HepG2 (cell line): ENCODE measurements around the gene APOC3.

Source experiments
- AGO2 ChIP-seq: fragments of 200-400 bp; formaldehyde crosslinking; optimal IDR thresholded peaks from 2 replicates; pipeline ENCODE3; 2017; ENCODE audit warnings: mild to moderate bottlenecking, low read depth, low read length, moderate library complexity
- ATF2 ChIP-seq: sonication (generic); formaldehyde crosslinking; IDR thresholded peaks from 2 replicates; pipeline ENCODE4 v1.4.0; 2020; ENCODE audit warnings: missing genetic modification reagents
- BCL3 ChIP-seq: sonication (generic); formaldehyde crosslinking; IDR thresholded peaks from 2 replicates; pipeline ENCODE4 v1.5.1; 2020; ENCODE audit warnings: mild to moderate bottlenecking, missing genetic modification reagents, moderate library complexity
- EP300 ChIP-seq, 3 experiments: sonication (generic) in 1 of 3; formaldehyde crosslinking in 1 of 3; IDR thresholded peaks; 2 replicates each; pipeline versions ENCODE4 v1.5.1 to v1.6.1; 2011 to 2020; ENCODE audit warnings: low read depth in 2 of 3, low read length in 2 of 3, borderline replicate concordance in 1 of 3, improper control_type of control experiment in 1 of 3, mild to moderate bottlenecking in 1 of 3, missing genetic modification reagents in 1 of 3, moderate library complexity in 1 of 3
- FOXK1 ChIP-seq: sonication (generic); formaldehyde crosslinking; IDR thresholded peaks from 2 replicates; pipeline ENCODE4 v1.4.0; 2020; ENCODE audit warnings: low read depth, missing genetic modification reagents, borderline replicate concordance
- FOXM1 ChIP-seq: sonication (generic); formaldehyde crosslinking; IDR thresholded peaks from 2 replicates; pipeline ENCODE4 v1.5.0; 2020; ENCODE audit warnings: missing genetic modification reagents
- NFE2L1 ChIP-seq: sonication (generic); formaldehyde crosslinking; IDR thresholded peaks from 2 replicates; pipeline ENCODE4 v1.4.0; 2020; ENCODE audit warnings: missing genetic modification reagents, mild to moderate bottlenecking, borderline replicate concordance
- NFIB ChIP-seq: sonication (generic); formaldehyde crosslinking; IDR thresholded peaks from 2 replicates; pipeline ENCODE4 v1.9.0; 2021; ENCODE audit warnings: missing genetic modification reagents, mild to moderate bottlenecking, borderline replicate concordance
- POLR2A ChIP-seq, 2 experiments: IDR thresholded peaks; 2 replicates each; pipeline ENCODE4 v1.6.1; 2011; ENCODE audit warnings: low read depth in 2 of 2, low read length in 2 of 2, mild to moderate bottlenecking in 1 of 2, moderate library complexity in 1 of 2; ENCODE audit not compliant: insufficient read depth in 1 of 2
- SALL1 ChIP-seq: sonication (generic); formaldehyde crosslinking; IDR thresholded peaks from 2 replicates; pipeline ENCODE4 v1.8.0; 2022; ENCODE audit warnings: mild to moderate bottlenecking, missing genetic modification reagents
- SRF ChIP-seq: IDR thresholded peaks from 2 replicates; pipeline ENCODE4 v1.6.1; 2011; ENCODE audit warnings: mild to moderate bottlenecking, low read depth, low read length, moderate library complexity
- ZNF276 ChIP-seq: sonication (generic); formaldehyde crosslinking; IDR thresholded peaks from 2 replicates; pipeline ENCODE4 v1.4.0; 2020; ENCODE audit warnings: mild to moderate bottlenecking, low read depth, missing genetic modification reagents
- ZNF503 ChIP-seq: sonication (generic); formaldehyde crosslinking; IDR thresholded peaks from 2 replicates; pipeline ENCODE4 v1.4.0; 2020; ENCODE audit warnings: missing genetic modification reagents
- ZXDC ChIP-seq: sonication (generic); formaldehyde crosslinking; IDR thresholded peaks from 2 replicates; pipeline ENCODE4 v1.5.0; 2020; ENCODE audit warnings: mild to moderate bottlenecking, missing genetic modification reagents

GRCh38 chr11:116852261-116853031 is 22.7 kb downstream of the APOC3 start:
- TF ChIP-seq BCL3 (no peak), ZXDC (CRISPR knock-in tag) (no peak), ZNF503 (no peak), NFE2L1 (no peak), SALL1 (CRISPR knock-in tag) (no peak), ATF2 (CRISPR knock-in tag) (no peak), AGO2 (no peak), FOXM1 (CRISPR knock-in tag) (no peak), POLR2A (IDR thresholded peaks at IDR 0.05; ENCODE audit: insufficient read depth in 1 of 2, low read depth in 2 of 2, low read length in 2 of 2) (no peak), FOXK1 (CRISPR knock-in tag) (no peak), SRF (no peak), NFIB (CRISPR knock-in tag) (no peak), ZNF276 (CRISPR knock-in tag) (no peak), EP300 (IDR thresholded peaks at IDR 0.05; ENCODE audit: low read depth in 2 of 2, low read length in 2 of 2) (no peak), EP300 (CRISPR knock-in tag; IDR thresholded peaks at IDR 0.05; ENCODE audit: borderline replicate concordance) (no peak)
